ENCODE results near the gene KCTD19.

KCTD19 gene

GRCh38 chr16:67312719-67313118 lies 13.8 kb downstream of the KCTD19 start:
- DNase-seq: no peak

DNA sequence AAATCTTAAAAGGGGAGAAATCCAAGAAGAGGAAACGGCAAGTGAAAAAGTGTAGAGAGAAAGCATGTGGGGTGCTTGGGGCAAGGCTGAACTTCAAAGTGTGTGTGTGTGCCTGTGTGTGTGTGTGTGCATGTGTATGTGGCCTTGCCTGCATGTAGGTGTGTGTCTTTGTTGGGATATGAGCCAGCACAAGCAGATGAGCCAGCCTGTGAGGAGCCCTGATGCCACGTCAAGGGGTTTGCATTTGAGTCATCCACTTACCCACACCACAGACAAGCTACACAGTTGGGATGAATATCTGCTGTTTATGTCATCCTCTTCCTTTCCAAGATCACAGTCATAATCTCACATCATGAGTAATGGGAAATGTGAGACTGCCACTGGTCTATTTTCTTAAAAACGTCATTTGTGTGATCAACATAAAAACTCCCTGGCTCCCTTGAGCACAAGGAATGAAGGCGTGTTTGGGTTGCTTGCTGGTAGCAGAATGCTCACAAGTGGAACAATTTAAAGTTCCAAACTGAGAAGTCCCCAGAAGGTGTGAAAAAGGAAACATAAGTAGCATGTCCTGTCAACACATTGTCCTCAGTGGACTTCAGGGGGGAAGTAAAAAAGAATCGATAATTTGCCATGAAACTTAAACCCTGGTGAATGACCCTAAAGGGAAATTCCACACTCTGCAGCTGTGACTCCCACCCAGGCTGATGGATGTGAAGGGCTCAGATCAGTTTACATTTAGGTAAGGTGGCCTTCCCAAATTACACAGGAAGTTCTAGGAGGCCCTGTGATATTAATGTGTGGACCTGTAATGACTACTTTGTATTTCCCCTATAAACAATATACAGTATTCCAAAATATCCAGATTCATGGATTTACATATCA lies 14.7 kb downstream of the KCTD19 start:
- DNase-seq: no peak

DNA sequence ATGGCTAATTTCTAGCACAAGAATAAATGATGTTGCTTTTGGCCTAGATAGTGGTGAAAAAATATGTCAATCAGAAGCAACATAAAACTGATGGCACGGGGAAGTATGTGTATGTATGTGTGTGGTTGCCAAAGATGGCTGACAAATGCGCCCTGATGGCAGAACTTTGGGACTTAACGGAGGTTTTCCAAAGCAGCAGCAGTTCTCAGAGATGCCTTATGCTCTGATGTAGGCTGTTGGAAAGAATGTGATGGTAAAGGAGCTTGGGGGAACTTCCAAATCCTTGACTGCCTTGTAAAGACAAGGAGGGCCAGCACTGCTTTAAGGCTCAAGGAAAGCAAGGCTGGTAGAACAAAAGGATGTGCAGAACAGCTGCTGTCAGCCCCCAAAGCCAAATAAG lies 16.0 kb downstream of the KCTD19 start:
- no peak for DNase-seq

GRCh38 chr16:67305216-67306071 lies 21.1 kb downstream of the KCTD19 start:
- DNase-seq: no peak

DNA sequence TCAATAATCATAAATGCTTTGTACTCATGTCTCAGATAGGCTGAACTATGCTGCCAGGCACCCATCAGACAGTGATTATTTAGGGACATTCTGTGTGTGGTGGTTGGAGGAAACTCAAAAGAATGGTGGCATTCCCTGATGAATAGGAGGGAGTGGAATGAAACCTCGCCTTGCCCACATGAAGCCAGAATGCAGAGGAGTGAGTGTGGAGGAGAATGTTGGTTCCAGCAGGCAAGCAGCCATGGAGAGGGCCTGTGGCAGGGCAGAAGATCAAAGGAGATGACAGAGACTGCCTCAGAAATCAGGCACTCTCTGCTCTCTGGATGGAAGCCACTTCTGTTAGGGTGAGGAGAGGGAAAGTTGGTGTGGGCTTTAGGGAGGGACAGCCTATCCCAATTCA lies 22.5 kb downstream of the KCTD19 start:
- DNase-seq: no peak

- DNase-seq: no peak
These were observed 23.6 kb downstream of the KCTD19 start for GRCh38 chr16:67302970-67303369.

GRCh38 chr16:67302076-67302475 lies 24.5 kb downstream of the KCTD19 start:
- no peak for DNase-seq

DNA sequence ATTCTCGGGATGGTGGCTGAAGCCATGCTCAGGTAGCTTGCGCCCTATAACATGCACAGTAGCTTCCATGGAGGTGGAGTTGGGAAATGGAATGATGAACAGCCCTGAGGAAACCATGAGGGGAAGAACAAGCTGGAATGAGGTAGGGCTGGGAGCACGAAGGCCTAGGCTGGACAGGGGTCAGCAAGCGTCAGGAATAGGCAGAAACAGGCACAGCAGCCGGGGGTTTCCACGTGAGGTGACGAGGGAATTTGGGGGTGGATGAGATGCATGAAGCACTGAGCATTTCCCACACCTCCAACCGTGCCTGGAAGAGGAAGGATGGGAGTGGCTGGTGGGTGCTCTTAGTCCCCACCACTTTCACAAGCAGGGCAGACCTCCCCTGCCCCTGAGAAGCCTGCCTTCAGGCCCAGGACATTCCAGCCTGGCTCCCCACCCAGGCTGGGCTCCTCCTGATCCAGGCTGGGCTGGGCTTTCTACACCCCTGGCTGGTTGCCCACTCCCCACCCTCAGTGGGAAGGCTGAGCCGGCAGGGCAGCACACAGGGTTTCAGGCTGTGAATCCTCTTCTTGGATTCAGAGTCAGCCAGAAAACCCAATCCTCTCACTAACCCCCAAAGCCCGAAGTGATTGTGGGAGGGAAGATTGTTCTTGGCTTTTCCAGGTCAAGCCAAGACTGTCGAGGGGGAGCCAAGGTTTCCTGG lies 25.3 kb downstream of the KCTD19 start:
- DNase-seq: no peak

DNA sequence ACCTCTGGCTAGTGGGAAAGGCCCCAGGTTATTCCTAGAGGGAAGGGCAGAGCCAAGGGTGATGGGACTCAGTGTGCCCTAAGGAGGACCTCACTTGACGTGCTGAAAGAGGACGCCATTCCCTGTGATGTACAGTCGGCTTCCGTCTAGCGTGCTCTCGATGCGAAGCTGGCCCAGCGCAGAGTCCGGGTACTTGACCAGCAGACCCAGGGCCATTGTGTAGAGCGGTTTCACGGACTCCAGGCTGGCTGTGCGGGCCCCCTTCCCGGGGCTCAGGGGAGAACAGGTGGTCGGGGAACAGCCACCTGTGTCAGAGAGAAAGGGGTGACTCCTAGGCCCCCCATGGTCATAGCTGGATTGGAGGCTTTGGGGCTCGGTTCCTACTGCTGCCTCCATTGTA lies 27.3 kb downstream of the KCTD19 start:
- DNase-seq: no peak

- DNase-seq: no peak
These were observed 28.3 kb downstream of the KCTD19 start for GRCh38 chr16:67298277-67298676.

DNA sequence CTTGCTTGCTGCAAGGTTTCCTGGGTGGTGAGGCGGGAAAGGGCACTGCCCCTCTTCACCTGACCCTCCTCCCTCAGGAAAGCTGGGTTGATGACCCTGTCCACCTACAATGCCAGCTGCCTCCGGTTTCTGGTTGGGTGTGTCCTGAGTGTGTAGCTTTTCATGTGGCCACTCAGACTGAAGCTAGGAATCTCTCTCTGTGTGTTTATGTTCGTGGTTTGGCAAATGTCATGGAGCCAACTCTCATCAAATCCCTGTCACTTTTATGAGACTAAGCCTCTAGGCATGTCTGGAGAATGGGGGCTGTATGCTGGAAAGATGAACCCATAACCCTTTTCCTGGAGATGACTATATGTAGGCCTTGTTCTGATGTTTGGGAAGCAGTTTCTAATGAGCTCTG lies 30.1 kb downstream of the KCTD19 start:
- no peak for DNase-seq

DNA sequence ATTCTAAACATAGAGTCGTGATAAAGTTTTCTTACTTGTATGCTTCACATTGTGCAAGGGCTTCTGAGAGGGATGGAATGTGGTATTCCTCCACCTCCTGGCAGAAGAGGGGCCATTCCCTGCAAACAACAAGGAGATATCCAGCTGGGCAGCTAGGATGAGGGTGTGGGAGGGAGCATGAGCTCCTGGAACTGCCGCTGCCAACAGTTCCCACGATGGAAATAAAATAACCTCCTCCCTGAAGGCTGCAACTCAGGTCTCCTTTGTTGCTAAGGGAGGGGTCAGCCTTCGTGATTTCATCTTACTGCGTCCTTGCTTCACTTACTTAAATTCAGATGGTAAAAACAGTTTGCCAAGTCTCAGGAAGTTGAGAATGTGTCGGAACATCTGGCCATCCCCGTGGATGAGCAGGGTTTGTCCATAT lies 31.6 kb downstream of the KCTD19 start:
- no peak for DNase-seq

DNA sequence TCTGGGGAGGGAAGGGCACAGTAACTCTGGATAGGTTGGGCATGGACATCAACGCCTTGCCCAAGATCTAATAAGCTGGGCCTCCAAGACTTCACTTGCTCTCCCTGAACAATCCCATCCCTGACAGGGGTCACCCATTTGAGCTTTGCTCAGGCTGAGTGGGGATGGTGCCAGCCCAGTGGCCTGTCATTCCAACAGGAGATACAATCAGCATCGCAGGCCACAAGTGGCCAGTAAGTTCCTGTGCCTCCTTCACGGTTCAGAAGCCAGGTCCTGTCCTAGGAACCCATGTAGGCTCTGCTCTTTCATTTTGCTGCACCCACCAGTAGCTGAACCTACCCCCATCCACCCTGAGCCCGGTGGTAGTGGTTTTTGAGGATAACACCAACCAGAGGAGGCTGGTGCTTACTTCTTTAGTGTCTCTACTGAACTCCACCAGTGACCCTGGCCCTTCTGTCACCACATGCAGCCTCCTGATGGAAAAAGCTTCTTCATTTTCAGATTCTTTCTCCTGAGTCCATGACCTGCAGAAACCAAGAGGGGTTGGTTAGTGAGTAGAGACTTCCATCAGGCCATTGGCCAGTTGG lies 32.3 kb downstream of the KCTD19 start:
- DNase-seq: no peak

GRCh38 chr16:67291461-67291860 lies 35.1 kb downstream of the KCTD19 start:
- no peak for DNase-seq

DNA sequence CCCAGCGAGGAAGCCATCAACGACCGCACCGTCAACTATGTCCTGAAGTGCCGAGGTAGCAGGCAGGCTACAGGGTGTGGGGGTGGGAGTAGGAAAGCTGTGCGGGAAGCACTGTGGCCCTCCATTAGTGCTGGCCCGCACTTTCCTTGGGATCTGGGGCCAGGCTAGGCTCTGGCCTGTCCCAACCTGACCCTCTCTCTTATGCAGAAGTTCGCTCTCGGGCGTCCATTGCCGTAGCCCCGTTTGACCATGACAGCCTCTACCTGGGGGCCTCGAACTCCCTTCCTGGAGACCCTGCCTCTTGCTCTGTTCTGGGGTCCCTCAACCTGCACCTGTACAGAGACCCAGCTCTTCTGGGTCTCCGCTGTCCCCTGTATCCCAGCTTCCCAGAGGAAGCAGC lies 38.6 kb downstream of the KCTD19 start:
- DNase-seq: no peak

DNA sequence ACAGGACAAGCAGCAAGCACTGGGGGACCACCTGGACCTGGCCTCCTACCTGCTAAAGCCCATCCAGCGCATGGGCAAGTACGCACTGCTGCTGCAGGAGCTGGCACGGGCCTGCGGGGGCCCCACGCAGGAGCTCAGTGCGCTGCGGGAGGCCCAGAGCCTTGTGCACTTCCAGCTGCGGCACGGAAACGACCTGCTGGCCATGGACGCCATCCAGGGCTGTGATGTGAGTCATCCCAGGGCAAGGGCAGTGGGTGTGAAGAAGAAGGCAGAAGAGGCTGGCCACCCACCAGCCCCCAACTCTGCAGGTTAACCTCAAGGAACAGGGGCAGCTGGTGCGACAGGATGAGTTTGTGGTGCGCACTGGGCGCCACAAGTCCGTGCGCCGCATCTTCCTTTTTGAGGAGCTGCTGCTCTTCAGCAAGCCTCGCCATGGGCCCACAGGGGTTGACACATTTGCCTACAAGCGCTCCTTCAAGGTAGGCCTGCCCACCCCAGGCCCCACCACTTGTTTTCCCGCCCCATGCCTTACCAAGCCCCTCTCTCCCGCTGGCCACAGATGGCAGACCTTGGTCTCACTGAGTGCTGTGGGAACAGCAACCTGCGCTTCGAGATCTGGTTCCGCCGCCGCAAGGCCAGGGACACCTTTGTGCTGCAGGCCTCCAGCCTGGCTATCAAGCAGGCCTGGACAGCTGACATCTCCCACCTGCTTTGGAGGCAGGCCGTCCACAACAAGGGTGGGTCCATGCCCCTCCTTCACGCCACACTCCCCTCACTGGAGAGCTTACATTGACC lies 39.9 kb downstream of the KCTD19 start:
- no peak for DNase-seq

DNA sequence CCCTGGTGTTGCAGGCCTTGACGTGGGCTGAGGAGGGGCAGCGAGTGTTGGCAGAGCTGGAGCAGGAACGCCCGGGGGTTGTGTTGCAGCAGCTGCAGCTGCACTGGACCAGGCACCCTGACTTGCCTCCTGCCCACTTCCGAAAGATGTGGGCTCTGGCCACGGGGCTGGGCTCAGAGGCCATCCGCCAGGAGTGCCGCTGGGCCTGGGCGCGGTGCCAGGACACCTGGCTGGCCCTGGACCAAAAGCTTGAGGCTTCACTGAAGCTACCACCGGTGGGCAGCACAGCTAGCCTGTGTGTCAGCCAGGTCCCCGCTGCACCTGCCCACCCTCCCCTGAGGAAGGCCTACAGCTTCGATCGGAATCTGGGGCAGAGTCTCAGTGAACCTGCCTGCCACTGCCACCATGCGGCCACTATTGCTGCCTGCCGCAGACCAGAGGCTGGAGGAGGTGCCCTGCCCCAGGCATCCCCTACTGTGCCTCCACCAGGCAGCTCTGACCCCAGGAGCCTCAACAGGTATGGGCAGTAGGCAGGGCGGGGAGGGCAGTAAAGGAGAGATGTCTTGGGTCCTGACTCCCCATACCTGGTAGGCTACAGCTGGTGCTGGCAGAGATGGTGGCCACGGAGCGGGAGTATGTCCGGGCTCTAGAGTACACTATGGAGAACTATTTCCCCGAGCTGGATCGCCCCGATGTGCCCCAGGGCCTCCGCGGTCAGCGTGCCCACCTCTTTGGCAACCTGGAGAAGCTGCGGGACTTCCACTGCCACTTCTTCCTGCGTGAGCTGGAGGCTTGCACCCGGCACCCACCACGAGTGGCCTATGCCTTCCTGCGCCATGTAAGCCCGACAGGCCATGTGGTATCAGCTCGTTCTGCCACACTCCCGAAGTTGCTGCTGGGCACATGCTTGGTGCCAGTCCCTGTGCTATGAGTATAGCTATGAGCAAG lies 41.6 kb downstream of the KCTD19 start:
- peak; percentile 14 for DNase-seq

- no peak for DNase-seq
These were observed 42.5 kb downstream of the KCTD19 start for GRCh38 chr16:67283826-67284555.

DNA sequence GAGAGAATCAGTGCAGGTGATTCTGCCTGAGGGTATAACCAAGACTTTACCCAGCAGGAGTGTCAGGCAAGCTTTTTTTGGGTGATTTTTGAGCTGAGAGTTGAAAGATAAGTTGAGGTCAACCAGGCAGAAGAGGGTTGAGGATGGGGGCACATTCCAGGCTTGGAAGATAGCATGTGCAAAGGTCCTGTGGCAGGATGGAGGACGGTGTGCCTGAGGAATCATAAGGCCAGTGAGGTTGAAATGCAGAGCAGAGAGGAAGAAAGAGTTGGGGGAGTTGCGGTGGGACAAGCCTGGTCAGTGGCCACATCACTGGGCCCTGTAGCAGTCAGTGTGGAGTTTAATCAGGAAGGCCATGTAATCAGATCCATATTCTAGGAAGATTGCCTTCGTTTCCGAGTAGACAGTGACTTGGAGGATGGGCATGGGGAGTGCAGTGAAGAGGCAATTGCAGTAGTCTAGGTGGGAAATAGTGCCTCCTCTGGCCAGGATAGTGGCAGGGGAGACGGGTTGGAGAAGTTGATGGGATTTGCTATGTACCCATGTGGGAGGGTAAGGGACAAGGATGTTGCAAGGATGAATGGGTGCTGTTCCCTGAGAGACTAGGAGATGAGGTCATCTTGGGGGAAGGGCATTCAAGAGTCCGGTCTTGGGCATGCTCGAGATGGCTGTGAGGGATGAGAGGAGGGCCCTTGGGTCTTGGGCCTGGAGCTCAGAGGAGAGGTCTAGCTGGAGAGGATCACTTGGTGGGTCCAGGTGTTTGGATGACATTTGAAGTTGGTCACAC lies 43.3 kb downstream of the KCTD19 start:
- no peak for DNase-seq

All from NCI-H2081 treated with DMSO at 0.1 percent for 48 hours (cell line).